HK-2 (cell line): ENCODE data around the gene SLC4A1AP.

Source experiments
- DNase-seq: peaks from one replicate; pipeline ENCODE4 v3.0.0-alpha.2; 2018; ENCODE audit not compliant: unreplicated experiment

SLC4A1AP gene

GRCh38 chr2:27703638-27704341, 40.1 kb downstream of the SLC4A1AP start:
- peak; percentile 89 for DNase-seq

- no peak for DNase-seq
Observed at GRCh38 chr2:27704342-27704876, 40.7 kb downstream of the SLC4A1AP start.

GRCh38 chr2:27705851-27706622, 42.3 kb downstream of the SLC4A1AP start:
- peak; percentile 67 for DNase-seq

GRCh38 chr2:27707462-27708256, 44.0 kb downstream of the SLC4A1AP start:
- DNase-seq, result no peak

DNA sequence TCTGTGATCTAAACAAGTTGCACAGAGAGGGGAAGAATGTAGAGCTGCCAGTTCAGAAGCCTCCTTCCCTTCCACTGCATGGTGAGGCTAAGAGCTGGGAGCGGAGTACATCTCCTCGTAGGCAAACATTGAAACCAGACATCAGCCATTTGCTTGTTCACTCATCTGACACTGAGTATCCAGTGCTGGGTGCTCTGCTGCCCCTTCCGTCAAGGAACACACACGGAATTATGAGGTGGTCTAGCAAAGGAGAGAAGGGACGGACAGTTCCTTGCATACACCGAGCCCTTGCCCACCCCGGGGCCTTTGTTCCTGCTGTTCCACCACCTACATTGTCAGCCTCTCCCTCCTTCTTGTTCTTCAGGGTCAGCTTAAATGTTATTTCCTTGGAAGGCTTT, 44.6 kb downstream of the SLC4A1AP start:
- no peak for DNase-seq

DNA sequence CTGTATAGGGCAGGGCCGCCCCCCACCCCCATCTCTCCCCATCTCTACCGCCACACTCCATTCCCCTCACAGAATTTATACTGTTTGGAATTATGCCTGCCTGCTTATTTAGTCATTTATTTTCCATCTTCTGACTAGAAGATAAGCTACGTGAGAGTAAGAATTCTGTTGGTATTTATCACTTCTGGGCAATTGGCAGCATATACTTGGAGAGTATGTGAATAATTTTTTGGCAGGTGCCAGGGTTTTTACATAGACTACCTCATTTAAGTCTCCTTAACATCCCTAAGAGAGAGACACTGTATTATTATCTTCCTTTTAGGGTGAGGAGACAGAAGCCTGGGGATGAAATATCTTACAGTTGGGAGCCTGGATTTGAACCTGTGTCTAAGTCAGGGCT, 45.0 kb downstream of the SLC4A1AP start:
- DNase-seq, result no peak

GRCh38 chr2:27709326-27709725, 45.6 kb downstream of the SLC4A1AP start:
- no peak for DNase-seq

GRCh38 chr2:27709960-27710575, 46.4 kb downstream of the SLC4A1AP start:
- DNase-seq, result no peak

GRCh38 chr2:27710640-27711430, 47.1 kb downstream of the SLC4A1AP start:
- no peak for DNase-seq

DNA sequence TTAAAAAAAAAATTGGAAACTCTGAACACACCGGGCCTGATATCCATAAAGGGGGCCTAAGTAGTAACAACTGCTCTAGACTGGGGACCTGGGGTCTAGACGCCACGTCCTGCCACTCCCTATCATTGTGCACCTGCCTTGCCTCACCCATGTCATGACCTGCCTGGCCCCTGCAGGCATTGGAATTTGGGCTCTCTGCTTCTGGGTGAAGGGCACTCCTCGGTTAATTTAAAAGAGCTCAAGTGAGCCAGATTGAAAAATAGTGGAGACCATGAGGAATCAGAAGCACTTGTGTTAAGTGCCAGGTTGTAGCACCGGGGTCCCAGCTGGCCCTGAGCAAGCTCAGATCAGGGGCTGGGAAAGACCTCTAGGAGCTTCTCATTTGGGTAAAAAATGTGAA, 48.1 kb downstream of the SLC4A1AP start:
- DNase-seq, result no peak

DNA sequence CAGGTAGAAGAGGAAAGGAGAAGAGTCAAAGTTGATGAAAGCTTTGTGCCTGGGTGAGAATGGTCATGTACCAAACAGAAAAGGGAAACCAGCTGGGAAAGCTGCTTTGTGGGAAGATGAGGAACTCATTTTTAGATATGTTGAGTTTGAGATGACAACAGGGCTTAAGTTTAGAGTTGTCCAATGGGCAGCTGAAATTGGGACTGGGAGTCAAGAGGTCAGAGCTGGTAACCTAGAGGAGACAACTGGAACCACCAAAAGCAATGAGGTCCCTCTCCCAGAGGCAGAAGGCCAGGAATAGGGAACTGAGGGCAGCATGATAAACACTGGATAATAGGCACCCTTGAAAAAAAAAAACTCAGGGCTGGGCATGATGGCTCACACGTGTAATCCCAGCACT, 48.8 kb downstream of the SLC4A1AP start:
- no peak for DNase-seq

DNA sequence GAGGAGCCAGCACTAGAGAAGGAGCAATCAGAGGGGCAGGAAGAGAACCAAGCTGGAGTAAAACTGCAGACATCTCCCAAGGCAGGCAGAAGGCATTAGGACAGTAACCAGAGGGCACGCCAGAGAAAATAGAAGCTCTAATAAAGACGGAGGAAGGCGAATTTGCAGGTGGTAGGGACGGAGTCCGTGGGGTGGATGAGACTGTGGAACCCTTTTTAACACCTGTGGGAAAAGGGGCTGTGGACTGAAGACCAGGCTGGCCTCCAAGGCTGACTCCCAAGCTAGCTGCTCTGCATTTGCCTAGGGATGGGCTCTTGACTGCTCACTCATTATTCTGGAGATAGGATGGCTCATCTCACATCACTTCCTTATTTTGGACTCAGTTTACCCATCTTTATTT, 49.5 kb downstream of the SLC4A1AP start:
- DNase-seq, result no peak

DNA sequence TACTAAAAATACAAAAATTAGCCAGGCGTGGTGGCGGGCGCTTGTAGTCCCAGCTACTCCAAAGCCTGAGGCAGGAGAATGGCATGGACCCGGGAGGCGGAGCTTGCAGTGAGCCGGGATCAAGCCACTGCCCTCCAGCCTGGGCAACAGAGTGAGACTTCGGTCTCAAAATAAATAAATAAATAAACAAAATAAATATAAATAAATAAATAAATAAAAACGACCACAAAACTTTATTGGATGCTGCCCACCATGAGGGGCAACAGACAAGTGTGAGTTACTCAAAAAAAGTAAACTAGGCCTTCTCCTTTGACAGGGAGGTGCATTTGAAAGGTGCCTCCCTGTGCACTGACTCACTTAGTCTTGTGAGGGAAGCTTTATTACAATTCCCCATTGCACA, 50.4 kb downstream of the SLC4A1AP start:
- no peak for DNase-seq

DNA sequence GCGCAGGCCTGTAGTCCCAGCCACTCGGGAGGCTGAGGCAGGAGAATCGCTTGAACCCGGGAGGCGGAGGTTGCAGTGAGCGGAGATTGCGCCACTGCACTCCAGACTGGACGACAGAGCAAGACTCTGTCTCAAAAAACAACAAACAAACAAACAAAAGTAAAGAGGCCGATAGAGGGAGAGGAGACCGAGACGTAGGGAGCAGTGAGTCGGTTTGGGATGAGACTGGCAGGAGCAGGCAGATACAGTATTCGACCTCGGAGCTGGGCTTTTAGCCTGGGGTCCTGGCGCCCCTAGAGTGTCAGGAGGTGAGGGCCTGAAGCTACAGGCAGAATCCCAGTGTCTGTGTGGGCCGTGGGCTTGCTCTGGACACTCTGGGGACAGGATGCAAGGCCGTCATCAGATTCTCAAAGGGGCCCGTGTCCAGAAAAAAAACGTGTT, 51.2 kb downstream of the SLC4A1AP start:
- no peak for DNase-seq

- peak; percentile 60 for DNase-seq
Observed at GRCh38 chr2:27715318-27716210, 51.9 kb downstream of the SLC4A1AP start.

- DNase-seq, result no peak
Observed at GRCh38 chr2:27716301-27717069, 52.8 kb downstream of the SLC4A1AP start.

DNA sequence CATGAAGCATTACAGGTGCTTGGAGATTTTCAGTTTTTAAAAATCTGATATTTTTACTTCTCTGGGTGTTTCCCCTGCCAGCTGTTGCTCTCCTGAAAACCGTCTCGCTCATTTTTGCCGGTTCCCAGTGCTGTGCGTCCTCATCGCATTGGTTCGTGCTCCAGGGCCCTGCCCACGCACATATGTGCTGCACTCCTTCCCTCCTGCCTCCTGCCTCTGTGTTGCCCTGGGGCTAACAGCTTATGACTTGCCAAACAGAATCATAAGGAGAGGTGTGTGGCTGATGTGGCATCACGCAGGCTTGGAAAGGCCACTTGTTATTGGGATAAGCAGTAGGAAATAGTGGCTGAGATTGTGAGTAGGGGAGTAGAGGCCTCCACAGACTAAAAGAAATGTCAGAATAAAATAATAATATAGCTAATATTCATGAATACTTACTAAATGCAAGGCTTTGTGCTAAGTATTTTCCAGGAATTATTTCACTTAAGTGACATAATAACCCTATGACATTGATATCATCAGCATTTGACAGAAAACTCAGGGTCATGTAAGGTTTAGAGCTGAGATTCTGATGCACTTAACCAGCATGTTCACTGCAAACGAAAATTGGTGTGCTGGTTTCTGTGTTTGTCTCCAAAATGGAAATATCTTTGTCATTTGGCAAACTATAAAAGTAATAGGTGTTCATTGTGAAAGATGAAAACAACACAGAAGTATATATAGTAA, 53.5 kb downstream of the SLC4A1AP start:
- DNase-seq, result no peak

- peak; percentile 86 for DNase-seq
Observed at GRCh38 chr2:27720004-27720551, 56.4 kb downstream of the SLC4A1AP start.
